ENCODE data around the gene SLF2. TPM values are rescaled to one million over a fixed set of nuclear protein-coding genes. Genes with fewer than 3 reads are reported as not detected.
A peak's percentile ranks its signal among the peaks of the same experiment; 100 is the strongest.

The SLF2 gene
- total and polyA plus RNA-seq, 2 of the 13 experiments (the other 11 are each of a cell fraction or from before 2014, with no cell fraction given), result 12.2 to 48.1 TPM

GRCh38 chr10:100999742-101000126 lies 87.0 kb downstream of the SLF2 start, which contains the start of gene LZTS2:
Gene LZTS2 (plus strand): TSS chr10:100999808. CDS start chr10:101002539, 2,731 bp downstream.
- POLR2A ChIA-PET, result interaction anchor here (3.8 to 23.0 kb wide), 5 partner anchors 9 to 32 kb away, joined by 18 to 277 read pairs (median 56); partner anchors contain the start of genes MRPL43, PDZD7, SEMA4G and SFXN3
- H3K4me1 ChIP-seq (ENCODE audit: insufficient read depth, low read length), result peaks cover 32% of the 10 kb centered on the region
- peaks cover 8 to 20% of the 10 kb centered on the region in 2 experiments; a peak in 4 of 5 replicates for H3K36me3 ChIP-seq (replicated peaks in 1 of 2; ENCODE audit: control insufficient read depth in 1 of 2, insufficient read depth in 2 of 2, low read length in 2 of 2)
- FAIRE-seq (no peak), DNase-seq (ENCODE audit: low spot score) (no peak), ATAC-seq (peak; percentile 11)
- no TSS peak for BruUV-seq (replicated peaks)
- peaks cover 32% of the 10 kb centered on the region for H3K79me2 ChIP-seq (ENCODE audit: insufficient read depth, low read length)
- peak within 1 kb of the TSS; percentile 89 for H3K27ac ChIP-seq (ENCODE audit: extremely low read length, insufficient read depth, low read length)
- no peaks in the 10 kb centered on the region for H3K9me3 ChIP-seq (ENCODE audit: low read length)
- no peaks in the 10 kb centered on the region; the same call in 1 of the 2 replicates for H4K20me1 ChIP-seq (ENCODE audit: insufficient read depth, low read length)
- CTCF ChIA-PET (ENCODE audit: low intra/inter-chr PET ratio, low total read pairs), result interaction anchor here (8.5 kb wide), 1 partner anchor 13 kb away, joined by 240 read pairs; no protein-coding TSS in a partner anchor
- in situ Hi-C loops (cut with HindIII; ENCODE audit: extremely low pct_ligation_motif_present, low pct_unique_long_range_greater_than_20kb) (no loop called here), intact Hi-C loops (cut with micrococcal nuclease; ENCODE audit: unreplicated experiment) (no loop called here)
- no peaks in the 10 kb centered on the region; a peak in 1 of 5 replicates for H3K27me3 ChIP-seq (ENCODE audit: control insufficient read depth in 1 of 2, insufficient read depth in 2 of 2, low read length in 2 of 2)
- peak within 1 kb of the TSS; percentile 91 to 99 (median 98) for H3K4me3 ChIP-seq (replicated peaks in 1 of 3; ENCODE audit: insufficient read depth in 1 of 3, low read depth in 2 of 3, low read length in 3 of 3)
- WGBS (ENCODE audit: low lambda C conversion rate), result 3% methylated on average over 5 of the region's 44 CpGs
- peak within 1 kb of the TSS; percentile 95 for H3K9ac ChIP-seq (ENCODE audit: insufficient read depth, low read depth, low read length)
- no peak within 1 kb of the TSS for H2AFZ ChIP-seq (ENCODE audit: low read length)
- H3K4me2 ChIP-seq (ENCODE audit: low read depth, low read length), result peak within 1 kb of the TSS; percentile 98
- TF ChIP-seq ZNF280B (CRISPR knock-in tag; IDR thresholded peaks at IDR 0.05; ENCODE audit: borderline replicate concordance), result no peak
- TF ChIP-seq, protein P1, sequence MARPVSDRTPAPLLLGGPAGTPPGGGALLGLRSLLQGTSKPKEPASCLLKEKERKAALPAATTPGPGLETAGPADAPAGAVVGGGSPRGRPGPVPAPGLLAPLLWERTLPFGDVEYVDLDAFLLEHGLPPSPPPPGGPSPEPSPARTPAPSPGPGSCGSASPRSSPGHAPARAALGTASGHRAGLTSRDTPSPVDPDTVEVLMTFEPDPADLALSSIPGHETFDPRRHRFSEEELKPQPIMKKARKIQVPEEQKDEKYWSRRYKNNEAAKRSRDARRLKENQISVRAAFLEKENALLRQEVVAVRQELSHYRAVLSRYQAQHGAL (CRISPR knock-in tag; IDR thresholded peaks at IDR 0.05; ENCODE audit: not compliant biosample characterization), result no peak
- no peak for TF ChIP-seq SALL2 (CRISPR knock-in tag; IDR thresholded peaks at IDR 0.05)
- no peak for TF ChIP-seq ARID2 (CRISPR knock-in tag; IDR thresholded peaks at IDR 0.05; ENCODE audit: borderline replicate concordance)
- peak; percentile 13 for TF ChIP-seq RBM39 (IDR thresholded peaks at IDR 0.05; ENCODE audit: low read depth, low read length, poor library complexity, severe bottlenecking)
- TF ChIP-seq, protein P2, sequence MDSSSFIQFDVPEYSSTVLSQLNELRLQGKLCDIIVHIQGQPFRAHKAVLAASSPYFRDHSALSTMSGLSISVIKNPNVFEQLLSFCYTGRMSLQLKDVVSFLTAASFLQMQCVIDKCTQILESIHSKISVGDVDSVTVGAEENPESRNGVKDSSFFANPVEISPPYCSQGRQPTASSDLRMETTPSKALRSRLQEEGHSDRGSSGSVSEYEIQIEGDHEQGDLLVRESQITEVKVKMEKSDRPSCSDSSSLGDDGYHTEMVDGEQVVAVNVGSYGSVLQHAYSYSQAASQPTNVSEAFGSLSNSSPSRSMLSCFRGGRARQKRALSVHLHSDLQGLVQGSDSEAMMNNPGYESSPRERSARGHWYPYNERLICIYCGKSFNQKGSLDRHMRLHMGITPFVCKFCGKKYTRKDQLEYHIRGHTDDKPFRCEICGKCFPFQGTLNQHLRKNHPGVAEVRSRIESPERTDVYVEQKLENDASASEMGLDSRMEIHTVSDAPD (CRISPR knock-in tag; IDR thresholded peaks at IDR 0.05), result no peak
- TF ChIP-seq ZBTB7A (CRISPR knock-in tag; IDR thresholded peaks at IDR 0.05), result no peak
- no peak for TF ChIP-seq ZKSCAN8 (CRISPR knock-in tag; IDR thresholded peaks at IDR 0.05; ENCODE audit: borderline replicate concordance)
- TF ChIP-seq ZNF496 (CRISPR knock-in tag; IDR thresholded peaks at IDR 0.05; ENCODE audit: insufficient replicate concordance), result no peak
- TF ChIP-seq NFYB (CRISPR knock-in tag; IDR thresholded peaks at IDR 0.05), result no peak
- TF ChIP-seq ZNF562 (CRISPR knock-in tag; IDR thresholded peaks at IDR 0.05; ENCODE audit: borderline replicate concordance), result no peak
- TF ChIP-seq KDM4B (CRISPR knock-in tag; IDR thresholded peaks at IDR 0.05), result no peak
- no peak for TF ChIP-seq U2AF1 (optimal IDR thresholded peaks at IDR 0.05; ENCODE audit: low read depth, low read length)
- no peak for TF ChIP-seq ZSCAN30 (CRISPR knock-in tag; IDR thresholded peaks at IDR 0.05)

Data from HepG2 (cell line).